Cardiac septum (tissue), 1 donor: ENCODE results near the gene CR1. TPM values are rescaled to one million over a fixed set of nuclear protein-coding genes. Genes with fewer than 3 reads are reported as not detected.
"Not testable (repeated sequence)": the region's sequence is repeated elsewhere in the genome, so short reads cannot be mapped to it uniquely, and the experiment has no call there.

ENCODE experiments used
- DNase-seq: peaks from one replicate; pipeline ENCODE4 v3.0.0-alpha.2; 2020; ENCODE audit warnings: low spot score
- intact Hi-C: fragments of 100-400 bp; cut with DNase I; formaldehyde crosslinking; loops from one replicate; pipeline ENCODE4 v1.14.0; 2022
- total RNA-seq: library from RNA; stranded (reverse); fragmentation: NEBNext Ultra II Directional; extraction: Animal tissue kit (Norgen Biotek cat#: 25700); gene quantifications from one replicate; pipeline ENCODE4 v1.2.1, GENCODE V29; 2021
- donor health status: DM: no; HTN: no; CAD: no.

The CR1 gene
- total RNA-seq, 1 donor from 2014 or later, result 4.1 TPM

DNA sequence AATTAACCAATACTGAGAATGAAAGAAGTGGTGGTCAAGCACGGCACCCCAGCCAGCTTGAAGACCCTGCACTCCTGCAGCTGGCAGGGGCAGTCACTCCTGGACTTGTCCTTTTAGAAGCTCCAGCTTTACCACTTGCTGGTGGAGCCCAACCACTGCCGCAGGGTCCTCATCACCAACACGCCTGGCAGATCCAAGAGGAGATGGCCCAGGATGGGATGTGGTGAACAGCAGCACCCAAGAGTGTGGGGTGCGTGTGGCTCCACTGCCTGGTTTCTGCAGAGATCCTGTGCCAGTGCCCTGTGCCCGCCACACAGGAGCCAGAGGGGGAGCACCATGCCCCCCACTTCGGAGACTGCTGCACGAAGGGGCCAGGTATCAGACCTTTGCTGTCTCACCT is 162.5 kb downstream of the CR1 start:
- intact Hi-C loops, result no loop called here
- no peak for DNase-seq

- no peak for DNase-seq
- intact Hi-C loops, result no loop called here
Measured at GRCh38 chr1:207658904-207659485, 163.0 kb downstream of the CR1 start.

DNA sequence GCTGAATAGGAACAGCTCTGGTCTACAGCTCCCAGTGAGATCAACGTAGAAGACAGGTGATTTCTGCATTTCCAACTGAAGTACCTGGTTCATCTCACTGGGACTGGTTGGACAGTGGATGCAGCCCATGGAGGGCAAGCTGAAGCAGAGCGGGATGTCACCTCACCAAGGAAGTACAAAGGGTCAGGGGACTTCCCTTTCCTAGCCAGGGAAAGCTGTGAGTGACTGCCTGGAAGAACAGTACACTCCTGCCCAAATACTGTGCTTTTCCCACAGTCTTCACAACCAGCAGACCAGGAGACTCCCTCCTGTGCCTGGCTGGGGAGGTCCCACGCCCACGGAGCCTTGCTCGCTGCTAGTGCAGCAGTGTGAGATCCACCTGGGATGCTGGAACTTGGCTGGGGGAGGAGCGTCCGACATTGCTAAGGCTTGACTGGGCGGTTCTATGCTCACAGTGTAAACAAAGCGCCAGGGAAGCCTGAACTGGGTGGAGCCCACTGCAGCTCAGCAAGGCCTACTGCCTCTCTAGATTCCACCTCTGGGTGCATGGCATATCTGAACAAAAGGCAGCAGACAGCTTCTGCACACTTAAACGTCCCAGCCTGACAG is 163.7 kb downstream of the CR1 start:
- intact Hi-C loops, result no loop called here
- no peak for DNase-seq

DNA sequence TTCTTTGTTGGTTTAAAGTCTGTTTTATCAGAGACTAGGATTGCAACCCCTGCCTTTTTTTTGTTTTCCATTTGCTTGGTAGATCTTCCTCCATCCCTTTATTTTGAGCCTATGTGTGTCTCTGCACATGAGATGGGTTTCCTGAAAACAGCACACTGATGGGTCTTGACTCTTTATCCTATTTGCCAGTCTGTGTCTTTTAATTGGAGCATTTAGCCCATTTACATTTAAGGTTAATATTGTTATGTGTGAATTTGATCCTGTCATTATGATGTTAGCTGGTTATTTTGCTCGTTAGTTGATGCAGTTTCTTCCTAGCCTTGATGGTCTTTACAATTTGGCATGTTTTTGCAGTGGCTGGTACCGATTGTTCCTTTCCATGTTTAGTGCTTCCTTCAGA is 165.5 kb downstream of the CR1 start:
- intact Hi-C loops, DNase-seq: not testable (repeated sequence)

- intact Hi-C loops, result no loop called here
- no peak for DNase-seq
Measured at GRCh38 chr1:207666342-207666741, 170.4 kb downstream of the CR1 start.

- no peak for DNase-seq
- intact Hi-C loops, result no loop called here
Measured at GRCh38 chr1:207669528-207670009, 173.6 kb downstream of the CR1 start.

DNA sequence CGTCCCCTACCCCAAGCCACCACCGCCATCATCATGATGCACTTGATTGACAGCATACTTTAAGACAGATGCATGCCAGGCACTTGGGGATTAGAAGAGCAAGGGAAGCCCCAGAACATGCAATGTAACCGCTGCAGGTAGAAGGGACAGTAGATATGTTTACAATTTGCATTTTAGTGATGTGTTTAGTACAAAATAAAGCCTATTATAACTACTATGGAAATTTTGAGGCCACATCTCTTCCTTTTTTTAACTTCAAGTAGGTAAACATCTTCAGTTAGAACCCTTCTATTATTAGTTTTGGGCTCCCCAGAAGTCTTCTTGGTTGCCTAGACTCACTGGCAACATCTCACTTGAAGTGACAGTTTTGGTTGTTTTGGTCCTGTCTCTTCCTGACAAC is 174.2 kb downstream of the CR1 start:
- no peak for DNase-seq
- intact Hi-C loops, result no loop called here

DNA sequence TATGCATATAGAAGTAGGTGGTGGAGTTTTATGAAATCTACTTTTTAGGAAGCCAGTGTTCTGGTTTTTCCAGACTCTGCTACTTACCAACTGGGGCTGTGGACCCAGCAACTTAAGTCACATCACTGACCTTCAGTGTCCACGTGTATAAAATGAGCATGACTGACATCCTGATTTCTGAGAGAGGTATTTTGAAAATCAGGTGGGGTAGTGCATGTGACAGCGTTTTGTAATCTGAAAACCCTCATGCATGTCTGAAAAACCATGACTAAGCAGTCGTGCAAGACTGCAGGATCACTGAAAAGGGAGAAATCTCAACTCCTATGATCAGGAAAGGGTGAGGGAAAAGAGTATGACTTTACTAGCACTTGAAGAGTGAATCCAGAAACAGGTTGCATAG is 175.0 kb downstream of the CR1 start:
- no peak for DNase-seq
- intact Hi-C loops, result no loop called here

- intact Hi-C loops, result no loop called here
- DNase-seq, result no peak
Measured at GRCh38 chr1:207672522-207673130, 176.7 kb downstream of the CR1 start.

DNA sequence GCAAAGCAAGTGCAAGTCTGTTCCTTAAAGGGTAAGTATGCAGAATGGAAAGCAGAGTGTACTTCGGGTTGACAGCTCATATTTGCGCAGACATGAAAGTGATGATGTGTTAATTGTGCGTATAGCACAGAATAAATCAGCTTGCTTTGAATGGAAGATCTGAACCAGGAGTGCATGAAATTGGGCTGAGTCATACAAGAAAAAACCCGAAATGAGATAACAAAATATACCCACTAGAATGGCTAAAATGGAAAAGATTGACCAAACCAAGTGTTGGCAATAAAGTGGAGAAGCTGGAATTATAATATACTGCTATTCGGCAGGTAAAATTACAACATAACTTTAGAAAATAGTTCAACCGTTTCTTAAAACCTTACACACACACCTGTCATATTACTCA is 177.4 kb downstream of the CR1 start:
- intact Hi-C loops, result no loop called here
- no peak for DNase-seq

- no peak for DNase-seq
- intact Hi-C loops, result no loop called here
Measured at GRCh38 chr1:207676153-207676552, 180.2 kb downstream of the CR1 start.

- DNase-seq, intact Hi-C loops: not testable (repeated sequence)
Measured at GRCh38 chr1:207680590-207681388, 184.8 kb downstream of the CR1 start.

GRCh38 chr1:207682872-207683434 is 187.0 kb downstream of the CR1 start:
- intact Hi-C loops, DNase-seq: not testable (repeated sequence)

DNA sequence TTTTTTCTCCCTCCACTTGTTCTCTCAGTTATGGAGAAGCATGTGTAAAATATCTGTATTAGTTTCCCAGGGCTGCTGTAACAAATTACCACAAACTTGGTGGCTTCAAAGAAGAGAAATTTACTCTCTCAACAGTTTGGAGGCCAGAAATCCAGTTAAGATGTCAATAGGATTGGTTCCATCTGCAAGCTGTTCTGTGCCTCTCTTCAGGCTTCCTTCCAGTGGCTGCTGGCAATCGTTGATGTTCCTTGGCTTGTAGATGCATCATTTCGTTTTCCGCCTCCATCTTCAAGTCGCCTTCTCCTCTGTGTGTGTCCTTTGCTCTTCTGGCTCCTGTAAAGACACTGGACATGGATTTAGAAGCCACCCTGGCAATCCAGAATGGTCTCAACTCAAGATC is 194.6 kb downstream of the CR1 start:
- intact Hi-C loops, DNase-seq: not testable (repeated sequence)

DNA sequence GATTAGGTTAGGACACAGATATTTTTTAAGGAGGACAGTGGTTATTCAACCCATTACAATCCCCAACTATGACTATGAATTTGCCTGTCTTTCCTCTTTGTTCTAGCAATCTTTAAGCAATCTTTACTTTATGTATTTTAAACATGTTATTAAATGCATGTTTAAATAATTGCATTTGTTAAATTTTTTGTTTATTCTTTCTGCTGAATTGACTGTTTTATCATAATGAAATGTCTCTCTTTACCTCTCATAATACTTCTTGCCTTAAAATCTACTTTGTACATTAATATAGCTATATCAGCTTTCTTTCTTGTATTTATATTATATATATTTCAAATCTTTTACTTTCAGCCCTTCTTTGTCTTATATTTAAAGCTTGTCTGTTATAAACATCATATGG is 195.1 kb downstream of the CR1 start:
- intact Hi-C loops, result no loop called here
- no peak for DNase-seq

Other genes with a start within 250 kb of the CR1 start
- gene CD55, start 174.5 kb upstream of the CR1 start, total RNA-seq, result 61.9 TPM
- not detected for gene CR2, start 41.8 kb upstream of the CR1 start, total RNA-seq
- not detected for gene CR1L, start 149.0 kb downstream of the CR1 start, total RNA-seq